GM12892 (cell line): Measurements from ENCODE around the gene KRTAP5-2.

ENCODE experiments used
- POLR2A ChIP-seq: IDR thresholded peaks from 2 replicates; pipeline ENCODE4 v1.6.1; 2011; ENCODE audit warnings: low read depth, low read length, control low read depth
- POLR2AphosphoS5 ChIP-seq: IDR thresholded peaks from 2 replicates; pipeline ENCODE4 v1.6.1; 2011; ENCODE audit warnings: low read depth, low read length, control low read depth
- TAF1 ChIP-seq: IDR thresholded peaks from 2 replicates; pipeline ENCODE4 v1.6.1; 2011; ENCODE audit warnings: low read depth, mild to moderate bottlenecking, control low read depth, low read length, borderline replicate concordance

GRCh38 chr11:1589996-1590395 is 8.1 kb downstream of the KRTAP5-2 start:
- TF ChIP-seq POLR2AphosphoS5 (no peak), POLR2A (no peak), TAF1 (no peak)
